RWPE2 (cell line): ENCODE measurements around the gene SDHD.
"Not testable (repeated sequence)": the region's sequence is repeated elsewhere in the genome, so short reads cannot be mapped to it uniquely, and the experiment has no call there.

ENCODE experiments used
- ATAC-seq: fragments of 200-7000 bp; cut with Tn5 transposase; 3 replicates; pipeline ENCODE4 v1.9.1; 2021; ENCODE audit warnings: low read depth
- DNase-seq: peaks from one replicate; pipeline ENCODE4 v3.0.0-alpha.2; 2020; ENCODE audit warnings: low spot score
- H3K27ac ChIP-seq: fragments of 450-650 bp; 2 replicates; pipeline ENCODE4 v1.5.1; 2017; ENCODE audit warnings: mild to moderate bottlenecking; ENCODE audit not compliant: poor library complexity, severe bottlenecking
- H3K27me3 ChIP-seq: fragments of 250-450 bp; sonication (Bioruptor Pico); 2 replicates; pipeline ENCODE4 v1.5.1; 2021; ENCODE audit warnings: mild to moderate bottlenecking, moderate library complexity; ENCODE audit not compliant: insufficient read depth, poor library complexity, severe bottlenecking
- H3K36me3 ChIP-seq: fragments of 250-450 bp; sonication (Bioruptor Pico); 2 replicates; pipeline ENCODE4 v1.5.1; 2020; ENCODE audit warnings: low read depth, mild to moderate bottlenecking, moderate library complexity
- H3K4me1 ChIP-seq: fragments of 250-450 bp; sonication (Bioruptor Pico); 2 replicates; pipeline ENCODE4 v1.5.1; 2021; ENCODE audit warnings: mild to moderate bottlenecking, moderate library complexity; ENCODE audit not compliant: insufficient read depth, poor library complexity, severe bottlenecking
- H3K4me3 ChIP-seq: fragments of 250-450 bp; sonication (Bioruptor Pico); 2 replicates; pipeline ENCODE4 v1.5.1; 2021; ENCODE audit warnings: mild to moderate bottlenecking, moderate library complexity; ENCODE audit not compliant: severe bottlenecking
- H3K9me3 ChIP-seq: fragments of 250-450 bp; sonication (Bioruptor Pico); 2 replicates; pipeline ENCODE4 v1.5.1; 2021; ENCODE audit warnings: mild to moderate bottlenecking, moderate library complexity; ENCODE audit not compliant: severe bottlenecking
- CTCF ChIP-seq: fragments of 450-650 bp; IDR thresholded peaks from one replicate; pipeline ENCODE4 v1.5.1; 2017; ENCODE audit warnings: mild to moderate bottlenecking, moderate library complexity; ENCODE audit not compliant: poor library complexity, severe bottlenecking

SDHD gene

DNA sequence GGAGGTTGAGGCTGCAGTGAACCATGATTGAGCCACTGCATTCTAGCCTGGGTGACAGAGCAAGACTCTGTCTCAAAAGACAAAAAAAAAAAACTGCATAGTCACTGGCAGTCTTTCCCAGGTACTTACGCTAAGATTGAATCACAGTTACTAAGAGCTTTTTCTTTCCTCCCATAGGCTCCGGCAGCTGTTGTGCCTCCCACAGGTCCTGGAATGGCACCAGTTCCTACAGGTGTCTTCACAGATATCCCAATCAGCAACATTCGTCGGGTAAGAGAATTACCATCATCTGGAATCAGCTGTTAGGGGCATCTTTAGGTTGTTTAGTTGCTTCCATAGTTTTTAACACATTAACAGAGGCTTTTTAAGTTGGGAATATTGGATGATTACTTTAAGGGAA is 41.7 kb upstream of the SDHD start:
- peaks cover 25% of the 10 kb centered on the region for H3K4me1 ChIP-seq
- no peaks in the 10 kb centered on the region for H3K9me3 ChIP-seq
- TF ChIP-seq CTCF: no peak
- ATAC-seq (no peak), DNase-seq (no peak)
- no peak overlapping the region for H3K27ac ChIP-seq
- no peak overlapping the region for H3K4me3 ChIP-seq
- peaks cover 92% of the 10 kb centered on the region for H3K36me3 ChIP-seq
- H3K27me3 ChIP-seq: no peaks in the 10 kb centered on the region

- not testable (repeated sequence) for H3K4me3 ChIP-seq, H3K27ac ChIP-seq, ATAC-seq, H3K27me3 ChIP-seq, DNase-seq, H3K9me3 ChIP-seq
- peaks cover 94% of the 10 kb centered on the region for H3K36me3 ChIP-seq
- H3K4me1 ChIP-seq: peaks cover 25% of the 10 kb centered on the region
Observed at GRCh38 chr11:112046647-112047046, 40.0 kb upstream of the SDHD start.

DNA sequence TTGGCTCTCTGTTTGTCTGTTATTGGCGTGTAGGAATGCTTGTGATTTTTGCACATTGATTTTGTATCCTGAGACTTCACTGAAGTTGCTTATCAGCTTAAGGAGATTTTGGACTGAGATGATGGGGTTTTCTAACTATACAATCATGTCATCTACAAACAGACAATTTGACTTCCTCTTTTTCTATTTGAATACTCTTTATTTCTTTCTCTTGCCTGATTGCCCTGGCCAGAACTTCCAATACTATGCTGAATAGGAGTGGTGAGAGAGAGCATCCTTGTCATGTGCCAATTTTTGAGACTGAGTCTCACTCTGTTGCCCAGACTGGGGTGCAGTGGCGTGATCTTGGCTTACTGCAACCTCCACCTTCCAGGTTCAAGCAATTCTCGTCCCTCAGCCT is 38.4 kb upstream of the SDHD start:
- not testable (repeated sequence) for DNase-seq, H3K27me3 ChIP-seq, ATAC-seq, H3K9me3 ChIP-seq, H3K4me3 ChIP-seq
- Histone ChIP-seq H3K36me3 (peaks cover 93% of the 10 kb centered on the region), H3K4me1 (peaks cover 17% of the 10 kb centered on the region), H3K27ac (peak overlapping the region; percentile 60)

DNA sequence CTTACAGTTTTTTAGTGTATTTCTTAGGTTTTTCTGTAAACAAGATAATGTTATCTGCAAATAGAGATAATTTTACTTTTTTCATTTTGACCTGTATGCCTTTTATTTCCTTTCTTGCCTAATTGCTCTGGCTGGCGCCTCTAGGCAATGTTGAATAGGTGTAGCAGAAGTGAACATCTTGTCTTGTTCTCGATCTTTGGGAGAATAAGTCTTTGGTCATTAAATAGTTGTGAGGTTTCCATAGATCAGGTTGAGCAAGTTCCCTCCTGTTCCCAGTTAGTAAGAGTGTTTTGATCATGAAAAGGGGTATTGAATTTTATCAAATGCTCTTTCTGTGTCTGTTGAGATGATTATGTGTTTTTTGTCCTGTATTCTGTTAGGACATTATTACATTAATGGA is 36.9 kb upstream of the SDHD start:
- no peak for DNase-seq
- no peak for ATAC-seq
- Histone ChIP-seq H3K27ac (peak overlapping the region; percentile 60), H3K4me3 (no peak overlapping the region), H3K9me3 (no peaks in the 10 kb centered on the region), H3K27me3 (no peaks in the 10 kb centered on the region), H3K4me1 (peaks cover 17% of the 10 kb centered on the region), H3K36me3 (peaks cover 91% of the 10 kb centered on the region)
- TF ChIP-seq CTCF: no peak

DNA sequence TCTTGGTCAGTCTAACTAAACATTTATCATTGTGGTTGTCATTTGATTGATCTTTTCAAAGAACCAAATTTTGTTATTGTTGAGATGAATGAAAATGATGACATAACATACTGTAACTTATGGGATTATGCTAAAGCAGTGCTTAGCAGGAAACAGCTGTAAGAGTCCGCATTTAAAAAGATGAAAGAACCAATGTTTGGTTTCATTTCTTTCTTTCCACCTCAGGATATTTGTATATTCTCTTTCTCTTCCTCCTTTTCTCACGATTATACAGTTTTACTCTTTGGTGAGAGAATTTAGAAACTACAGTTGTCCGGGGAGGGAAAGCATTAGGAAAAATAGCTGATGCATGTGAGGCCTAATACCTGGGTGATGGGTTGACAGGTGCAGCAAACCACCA is 36.0 kb upstream of the SDHD start:
- H3K27ac ChIP-seq: no peak overlapping the region

More for the DNA sequence above, 36.0 kb upstream of the SDHD start:
- DNase-seq: no peak
- Histone ChIP-seq H3K27me3 (no peaks in the 10 kb centered on the region), H3K4me1 (peaks cover 17% of the 10 kb centered on the region), H3K36me3 (peaks cover 84% of the 10 kb centered on the region), H3K4me3 (no peak overlapping the region), H3K9me3 (no peaks in the 10 kb centered on the region)
- ATAC-seq: no peak
- no peak for TF ChIP-seq CTCF
